Loucy (cell line): ENCODE measurements around the gene TMEM82.
"Not testable (repeated sequence)": the region's sequence is repeated elsewhere in the genome, so short reads cannot be mapped to it uniquely, and the experiment has no call there.

Experiments used
- H2AFZ ChIP-seq: fragments of 200-600 bp; sonication (generic); 2 replicates; pipeline ENCODE4 v1.6.0; 2016; ENCODE audit warnings: antibody characterized with exemption, mild to moderate bottlenecking, low read length, moderate library complexity
- H3F3A ChIP-seq: fragments of 200-600 bp; 2 replicates; pipeline ENCODE4 v1.6.0; 2016; ENCODE audit warnings: antibody characterized with exemption, low read depth, mild to moderate bottlenecking
- H3K27me3 ChIP-seq: fragments of 200-600 bp; sonication (generic); 2 replicates; pipeline ENCODE4 v1.6.1; 2014; ENCODE audit warnings: low read length, mild to moderate bottlenecking; ENCODE audit not compliant: insufficient read depth, poor library complexity, severe bottlenecking
- H3K36me3 ChIP-seq: fragments of 200-600 bp; sonication (generic); 2 replicates; pipeline ENCODE4 v1.6.1; 2016; ENCODE audit warnings: low read length; ENCODE audit not compliant: insufficient read depth
- H3K4me1 ChIP-seq: fragments of 200-600 bp; sonication (generic); 2 replicates; pipeline ENCODE4 v1.5.1; 2014; ENCODE audit warnings: low read length, mild to moderate bottlenecking; ENCODE audit not compliant: insufficient read depth, poor library complexity, severe bottlenecking
- H3K4me2 ChIP-seq: fragments of 200-600 bp; sonication (generic); 2 replicates; pipeline ENCODE4 v1.6.0; 2014; ENCODE audit warnings: antibody characterized with exemption, low read length, low read depth, mild to moderate bottlenecking; ENCODE audit not compliant: poor library complexity, severe bottlenecking
- H3K4me3 ChIP-seq: fragments of 200-600 bp; sonication (generic); 2 replicates; pipeline ENCODE4 v1.5.1; 2014; ENCODE audit warnings: low read length, mild to moderate bottlenecking, mixed read lengths; ENCODE audit not compliant: poor library complexity, severe bottlenecking
- H3K79me2 ChIP-seq: fragments of 200-600 bp; sonication (generic); 2 replicates; pipeline ENCODE4 v1.6.1; 2014; ENCODE audit warnings: low read length; ENCODE audit not compliant: insufficient read depth
- H3K9ac ChIP-seq: fragments of 200-600 bp; sonication (generic); 2 replicates; pipeline ENCODE4 v1.6.0; 2014; ENCODE audit warnings: mild to moderate bottlenecking, low read depth, low read length, moderate library complexity; ENCODE audit not compliant: poor library complexity, severe bottlenecking
- H3K9me2 ChIP-seq: fragments of 200-600 bp; sonication (generic); replicated peaks from 2 replicates; pipeline ENCODE4 v1.6.1; 2016; ENCODE audit warnings: low read depth, low read length, mixed read lengths
- H3K9me3 ChIP-seq: fragments of 200-600 bp; sonication (generic); 2 replicates; pipeline ENCODE4 v1.6.1; 2014; ENCODE audit warnings: mild to moderate bottlenecking, antibody characterized with exemption, low read length, low read depth; ENCODE audit not compliant: insufficient read depth
- H4K20me1 ChIP-seq: fragments of 200-600 bp; sonication (generic); 2 replicates; pipeline ENCODE4 v1.6.0; 2014; ENCODE audit warnings: antibody characterized with exemption, low read length, mild to moderate bottlenecking; ENCODE audit not compliant: insufficient read depth, poor library complexity, severe bottlenecking
- CTCF ChIP-seq: fragments of 200-600 bp; sonication (generic); conservative IDR thresholded peaks from 2 replicates; pipeline ENCODE4 v1.5.1; 2014; ENCODE audit warnings: mild to moderate bottlenecking, antibody characterized with exemption, low read length
- EZH2phosphoT487 ChIP-seq: fragments of 200-600 bp; IDR thresholded peaks from 2 replicates; pipeline ENCODE4 v1.6.1; 2018; ENCODE audit warnings: antibody characterized with exemption, mild to moderate bottlenecking, moderate library complexity, borderline replicate concordance

Gene TMEM82

GRCh38 chr1:15698201-15698600, 44.1 kb upstream of the TMEM82 start:
- Histone ChIP-seq H4K20me1 (peaks cover 4% of the 10 kb centered on the region), H2AFZ (no peak overlapping the region), H3K9me2 (no peaks in the 10 kb centered on the region), H3K79me2 (peaks cover 40% of the 10 kb centered on the region; the same call in 1 of the 2 replicates), H3K4me1 (no peaks in the 10 kb centered on the region), H3K4me2 (no peak overlapping the region), H3F3A (no peaks in the 10 kb centered on the region), H3K27me3 (no peaks in the 10 kb centered on the region), H3K9me3 (no peaks in the 10 kb centered on the region), H3K4me3 (no peak overlapping the region), H3K36me3 (no peaks in the 10 kb centered on the region; the same call in 1 of the 2 replicates), H3K9ac (no peak overlapping the region)
- TF ChIP-seq CTCF (no peak), EZH2phosphoT487 (no peak)

GRCh38 chr1:15699321-15699720, 43.0 kb upstream of the TMEM82 start:
- H3K9me3 ChIP-seq, H3K4me2 ChIP-seq, H4K20me1 ChIP-seq, H3K9me2 ChIP-seq, H3K9ac ChIP-seq, H3K4me1 ChIP-seq, H3K36me3 ChIP-seq, H3K4me3 ChIP-seq, H3F3A ChIP-seq, H2AFZ ChIP-seq, H3K27me3 ChIP-seq: not testable (repeated sequence)
- H3K79me2 ChIP-seq = peaks cover 35% of the 10 kb centered on the region; the same call in 1 of the 2 replicates

GRCh38 chr1:15700508-15700907, 41.8 kb upstream of the TMEM82 start:
- H2AFZ ChIP-seq = no peak overlapping the region
- no peaks in the 10 kb centered on the region for H3K9me2 ChIP-seq
- H3K4me3 ChIP-seq = no peak overlapping the region
- H3K27me3 ChIP-seq = no peaks in the 10 kb centered on the region
- H3K79me2 ChIP-seq = peaks cover 35% of the 10 kb centered on the region; the same call in 1 of the 2 replicates
- H3K4me2 ChIP-seq = no peak overlapping the region
- H3K9me3 ChIP-seq = no peaks in the 10 kb centered on the region
- peaks cover 4% of the 10 kb centered on the region; the same call in 1 of the 2 replicates for H3K36me3 ChIP-seq
- peaks cover 4% of the 10 kb centered on the region for H4K20me1 ChIP-seq
- TF ChIP-seq EZH2phosphoT487 (no peak), CTCF (no peak)
- H3K9ac ChIP-seq = no peak overlapping the region
- H3K4me1 ChIP-seq = no peaks in the 10 kb centered on the region
- no peaks in the 10 kb centered on the region for H3F3A ChIP-seq

- Histone ChIP-seq H3F3A (no peaks in the 10 kb centered on the region), H3K27me3 (no peaks in the 10 kb centered on the region), H3K36me3 (peaks cover 7% of the 10 kb centered on the region; the same call in 1 of the 2 replicates), H3K4me1 (no peaks in the 10 kb centered on the region), H4K20me1 (peaks cover 2% of the 10 kb centered on the region), H3K9me2 (no peaks in the 10 kb centered on the region), H2AFZ (no peak overlapping the region), H3K4me2 (no peak overlapping the region), H3K79me2 (peaks cover 34% of the 10 kb centered on the region; the same call in 1 of the 2 replicates), H3K4me3 (no peak overlapping the region), H3K9me3 (no peaks in the 10 kb centered on the region), H3K9ac (no peak overlapping the region)
- TF ChIP-seq CTCF = no peak
- TF ChIP-seq EZH2phosphoT487 = no peak
Measured at GRCh38 chr1:15701784-15702183, 40.5 kb upstream of the TMEM82 start.
